Fibroblast of lung (primary cell): ENCODE data around the gene GNB4.

Source experiments
- CTCF ChIP-seq, 2 donors: IDR thresholded peaks in 1 of 2; conservative IDR thresholded peaks in 1 of 2; 1 replicate in 1 of 2; 2 replicates in 1 of 2; pipeline ENCODE4 v1.5.1; 2011 to 2012; ENCODE audit warnings: low read length in 2 of 2, control low read depth in 1 of 2, inconsistent platforms in 1 of 2, low read depth in 1 of 2, mild to moderate bottlenecking in 1 of 2
- EZH2 ChIP-seq: IDR thresholded peaks from 2 replicates; pipeline ENCODE4 v1.5.1; 2012; ENCODE audit warnings: low read length, control low read depth, mild to moderate bottlenecking; ENCODE audit errors: missing control alignments

GRCh38 chr3:179453967-179454366 lies 2.7 kb upstream of the GNB4 start:
- TF ChIP-seq CTCF (conservative IDR thresholded peaks at IDR 0.05 in 1 of 2, IDR thresholded peaks at IDR 0.05 in 1 of 2; ENCODE audit: low read depth in 1 of 2, low read length in 2 of 2), result no peak
- no peak for TF ChIP-seq EZH2
